ENCODE results near the gene FZD1. TPM values are rescaled to one million over a fixed set of nuclear protein-coding genes. Genes with fewer than 3 reads are reported as not detected.

The FZD1 gene
- 10 to 100 TPM; 11.6 to 26.1 (median 15.6) TPM for polyA plus RNA-seq (ENCODE audit: insufficient read length in 10 of 10)
- long read RNA-seq, donor 1, full-length matches to known transcripts, result 18 of 18 reads
- long read RNA-seq, donor 1, partial matches to known transcripts, result 0 of 18 reads
- long read RNA-seq, donor 1, other reads (novel, unspliced or antisense), result 0 of 18 reads
- long read RNA-seq, donor 2, full-length matches to known transcripts, result 14 of 14 reads
- long read RNA-seq, donor 2, partial matches to known transcripts, result 0 of 14 reads
- long read RNA-seq, donor 2, other reads (novel, unspliced or antisense), result 0 of 14 reads
- long read RNA-seq, donor 3, result 0 reads
- long read RNA-seq, donor 4, full-length matches to known transcripts, result 19 of 19 reads
- long read RNA-seq, donor 4, partial matches to known transcripts, result 0 of 19 reads
- long read RNA-seq, donor 4, other reads (novel, unspliced or antisense), result 0 of 19 reads
- long read RNA-seq, donor 5, full-length matches to known transcripts, result 46 of 46 reads
- long read RNA-seq, donor 5, partial matches to known transcripts, result 0 of 46 reads
- long read RNA-seq, donor 5, other reads (novel, unspliced or antisense), result 0 of 46 reads
- long read RNA-seq, donor 6, full-length matches to known transcripts, result 27 of 27 reads
- long read RNA-seq, donor 6, partial matches to known transcripts, result 0 of 27 reads
- long read RNA-seq, donor 6, other reads (novel, unspliced or antisense), result 0 of 27 reads
- long read RNA-seq, donor 7, full-length matches to known transcripts, result 13 of 13 reads
- long read RNA-seq, donor 7, partial matches to known transcripts, result 0 of 13 reads
- long read RNA-seq, donor 7, other reads (novel, unspliced or antisense), result 0 of 13 reads
- long read RNA-seq, donor 8, full-length matches to known transcripts, result 21 of 21 reads
- long read RNA-seq, donor 8, partial matches to known transcripts, result 0 of 21 reads
- long read RNA-seq, donor 8, other reads (novel, unspliced or antisense), result 0 of 21 reads
- long read RNA-seq, donor 9, full-length matches to known transcripts, result 5 of 5 reads
- long read RNA-seq, donor 9, partial matches to known transcripts, result 0 of 5 reads
- long read RNA-seq, donor 9, other reads (novel, unspliced or antisense), result 0 of 5 reads

DNA sequence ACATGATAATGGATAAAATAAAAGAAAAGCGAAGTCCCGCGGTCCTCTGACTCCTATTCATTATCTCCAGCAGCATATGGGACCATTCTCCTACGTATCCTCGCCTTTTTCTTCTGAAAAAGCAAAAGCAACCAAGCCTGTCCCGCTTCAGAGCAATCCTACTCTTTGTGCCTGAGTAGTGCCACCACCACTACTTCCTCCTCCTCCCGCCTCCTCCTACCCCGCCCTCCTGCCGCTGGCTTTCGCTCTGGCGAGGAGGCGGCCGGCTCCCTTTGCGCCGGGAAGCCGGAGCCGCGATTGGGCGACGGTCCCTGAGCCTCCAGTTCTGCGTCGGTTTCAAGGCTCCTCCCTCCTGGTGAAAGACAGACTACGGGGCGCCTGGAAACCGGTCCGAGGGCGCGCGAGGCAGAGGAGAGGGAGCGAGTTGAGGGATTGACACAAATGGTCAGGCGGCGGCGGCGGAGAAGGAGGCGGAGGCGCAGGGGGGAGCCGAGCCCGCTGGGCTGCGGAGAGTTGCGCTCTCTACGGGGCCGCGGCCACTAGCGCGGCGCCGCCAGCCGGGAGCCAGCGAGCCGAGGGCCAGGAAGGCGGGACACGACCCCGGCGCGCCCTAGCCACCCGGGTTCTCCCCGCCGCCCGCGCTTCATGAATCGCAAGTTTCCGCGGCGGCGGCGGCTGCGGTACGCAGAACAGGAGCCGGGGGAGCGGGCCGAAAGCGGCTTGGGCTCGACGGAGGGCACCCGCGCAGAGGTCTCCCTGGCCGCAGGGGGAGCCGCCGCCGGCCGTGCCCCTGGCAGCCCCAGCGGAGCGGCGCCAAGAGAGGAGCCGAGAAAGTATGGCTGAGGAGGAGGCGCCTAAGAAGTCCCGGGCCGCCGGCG, at the start of gene FZD1:
TSS of gene FZD1 (plus strand) at position 388 of the 878 bp plus-strand sequence. CDS start at position 836, 448 bp downstream.
- DNase-seq, result peak; percentile 99

DNA sequence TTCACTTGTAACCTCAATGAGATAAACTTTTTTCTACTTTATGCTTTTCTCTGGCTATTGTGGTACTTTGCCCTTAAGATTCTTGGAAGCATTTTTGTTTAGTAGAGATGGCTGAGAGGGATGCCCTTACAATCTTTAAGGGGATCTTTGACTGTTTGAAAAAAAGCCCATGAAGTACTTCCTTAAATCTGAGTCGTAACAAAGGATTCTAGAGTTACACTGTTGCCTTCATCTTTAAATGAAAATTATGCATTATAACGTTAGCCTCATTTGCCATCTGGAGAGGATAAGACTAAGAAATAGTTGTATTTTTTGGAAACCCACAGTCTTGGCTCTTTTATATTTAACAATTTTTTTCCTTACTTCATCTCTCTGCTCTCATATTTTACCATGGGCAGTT, 37.8 kb upstream of the FZD1 start:
- no peak for DNase-seq

DNA sequence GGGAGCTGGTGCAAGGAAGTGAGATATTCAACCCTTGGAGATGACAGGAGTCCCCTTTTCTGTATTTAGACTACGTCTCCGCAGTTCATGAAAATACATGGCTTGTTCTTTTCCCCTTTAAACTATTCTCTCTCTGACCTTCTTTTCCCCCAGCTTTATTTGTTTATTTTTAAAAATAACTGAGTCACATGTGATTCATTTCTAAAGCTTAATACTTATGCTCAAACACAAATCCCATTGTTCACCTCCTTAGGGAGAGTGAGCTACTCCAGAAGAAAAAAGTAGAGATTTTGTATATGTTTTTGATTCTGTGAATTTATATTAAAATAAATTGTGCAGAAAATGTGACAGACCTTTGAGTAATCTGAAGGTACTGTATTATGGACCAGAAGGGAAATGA, 35.9 kb upstream of the FZD1 start:
- DNase-seq, result peak in 1 of 3 donors; percentile 28

DNA sequence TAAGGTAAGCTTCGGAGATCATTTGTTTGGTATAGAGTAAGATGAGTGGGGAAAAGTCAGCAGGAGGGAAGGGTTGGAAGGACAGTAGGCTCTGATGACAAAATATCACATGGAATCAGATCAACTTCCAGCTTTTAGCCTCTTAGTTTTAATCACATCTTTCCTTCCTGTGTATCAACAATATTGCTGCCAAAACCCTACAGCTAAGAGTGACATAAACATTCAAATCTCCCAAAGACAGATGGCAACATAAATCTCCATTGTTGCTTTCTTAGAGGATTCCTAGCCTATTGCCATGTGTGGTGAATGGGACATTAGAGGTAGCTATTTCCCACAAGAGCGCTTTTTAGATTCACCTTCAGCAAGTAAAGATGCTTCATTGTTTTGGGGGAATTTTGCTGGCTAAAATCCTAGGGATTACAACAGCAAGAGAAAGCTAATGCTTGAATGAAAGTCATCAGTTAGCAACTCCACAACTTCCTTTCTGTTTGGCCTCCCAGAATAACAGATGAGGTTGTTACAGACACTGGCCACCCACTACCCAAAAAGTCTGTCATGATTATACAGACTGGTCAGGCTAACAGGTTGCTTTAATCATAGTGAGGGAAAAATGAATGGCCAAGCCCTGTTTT, 35.2 kb upstream of the FZD1 start:
- DNase-seq, result peak in 1 of 3 donors; percentile 52

DNA sequence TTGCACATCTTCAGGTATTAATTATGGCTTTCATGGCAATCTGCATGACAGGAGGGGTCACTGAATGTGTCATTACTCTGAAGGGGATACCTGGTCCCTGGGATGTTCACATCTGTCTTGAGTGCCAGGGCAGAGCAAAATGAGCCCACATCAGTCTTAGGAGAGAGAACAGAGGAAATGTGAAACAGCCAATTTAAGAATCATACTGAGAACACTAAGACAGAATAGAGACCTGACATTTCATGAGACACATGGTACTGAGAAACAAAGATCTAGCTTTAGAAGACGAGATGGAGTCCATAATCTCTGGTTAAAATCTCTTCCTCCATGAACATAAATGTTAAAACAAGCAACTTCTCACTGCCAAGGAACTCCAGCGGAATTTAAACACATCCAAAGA, 34.1 kb upstream of the FZD1 start:
- DNase-seq, result no peak

DNA sequence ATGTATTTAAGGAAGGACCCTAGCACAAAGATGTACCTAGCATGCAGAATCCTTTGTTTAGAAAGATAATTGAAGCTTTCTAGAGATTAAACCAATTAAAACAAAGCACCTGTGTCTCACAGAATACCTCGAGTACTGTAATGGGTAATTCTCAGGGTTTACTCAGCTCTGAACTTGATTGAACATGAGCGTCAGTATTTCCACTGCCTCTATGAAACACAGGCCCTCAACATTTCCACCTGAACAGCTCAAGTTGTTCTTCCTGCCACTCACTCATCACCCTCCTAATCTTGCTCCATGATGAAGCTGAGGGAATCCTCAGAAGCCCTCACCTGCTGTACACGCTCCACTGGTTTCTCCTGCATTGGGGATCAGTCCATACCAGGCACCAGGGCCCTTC, 33.7 kb upstream of the FZD1 start:
- DNase-seq, result no peak

DNA sequence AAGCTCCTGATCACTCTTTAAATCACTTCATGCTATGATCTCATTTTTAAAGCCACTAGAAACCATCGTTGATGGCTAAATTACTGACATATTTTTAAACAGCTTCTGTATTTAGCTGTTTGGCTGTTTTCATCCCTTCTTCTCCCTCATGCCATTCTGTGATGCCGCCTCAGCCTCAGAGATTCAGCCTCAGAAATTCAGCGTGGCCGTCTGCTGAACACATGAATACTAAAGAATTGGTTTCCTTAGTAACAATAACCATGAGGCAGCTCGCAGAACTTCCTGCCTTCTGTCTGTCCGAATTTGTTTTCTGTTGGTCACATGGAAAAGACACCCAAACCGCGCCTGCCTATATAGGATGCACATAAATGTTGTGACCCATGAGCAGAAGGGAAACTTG, 31.0 kb upstream of the FZD1 start:
- peak in 1 of 3 donors; percentile 47 for DNase-seq

DNA sequence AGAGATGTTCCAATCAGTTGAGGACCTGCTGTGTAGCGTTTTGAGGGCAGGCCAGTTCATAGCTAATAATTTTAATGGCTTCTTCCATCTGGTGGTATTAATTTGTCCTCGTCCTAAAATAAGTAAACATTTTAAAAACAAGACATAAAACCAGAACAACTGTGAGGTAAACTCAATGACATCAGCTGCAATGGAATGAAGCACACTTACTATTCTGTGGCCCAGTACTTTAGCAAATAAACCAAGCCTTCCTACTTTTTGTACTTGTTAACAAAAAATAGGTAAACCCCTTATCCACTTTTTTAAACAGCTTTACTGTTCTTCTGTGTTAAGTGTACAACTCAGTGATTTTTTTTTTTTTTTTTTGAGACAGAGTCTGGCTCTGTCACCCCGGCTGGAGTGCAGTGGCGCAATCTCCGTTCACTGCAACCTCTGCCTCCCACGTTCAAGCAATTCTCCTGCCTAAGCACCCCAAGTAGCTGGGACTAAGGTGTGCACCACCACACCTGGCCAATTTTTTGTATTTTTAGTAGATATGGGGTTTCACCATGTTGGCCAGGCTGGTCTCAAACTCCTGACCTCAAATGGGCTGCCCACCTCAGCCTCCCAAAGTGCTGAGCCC, 28.9 kb upstream of the FZD1 start:
- DNase-seq, result no peak

DNA sequence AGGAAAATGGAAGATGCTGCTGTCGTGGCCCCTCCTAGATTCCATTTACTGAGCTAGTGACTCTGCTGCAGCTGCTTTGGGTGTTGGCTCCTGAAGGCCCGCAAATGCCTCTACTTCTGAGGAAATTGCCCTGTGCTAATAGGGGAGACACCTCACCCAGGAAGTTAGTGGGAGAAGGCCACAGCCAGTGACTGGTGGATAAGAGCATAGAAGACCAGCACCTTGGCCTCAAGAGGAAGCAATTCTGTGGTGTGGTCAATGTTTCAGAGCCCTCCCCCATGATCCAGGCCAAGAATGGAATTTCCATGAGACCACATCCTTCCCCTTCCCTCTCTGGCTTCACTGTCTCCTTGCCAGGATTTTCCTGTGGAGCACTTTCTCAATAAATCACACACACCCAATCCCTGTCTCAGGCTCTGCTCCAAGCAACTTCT, 25.0 kb upstream of the FZD1 start:
- peak; percentile 73 to 80 (median 78) for DNase-seq

DNA sequence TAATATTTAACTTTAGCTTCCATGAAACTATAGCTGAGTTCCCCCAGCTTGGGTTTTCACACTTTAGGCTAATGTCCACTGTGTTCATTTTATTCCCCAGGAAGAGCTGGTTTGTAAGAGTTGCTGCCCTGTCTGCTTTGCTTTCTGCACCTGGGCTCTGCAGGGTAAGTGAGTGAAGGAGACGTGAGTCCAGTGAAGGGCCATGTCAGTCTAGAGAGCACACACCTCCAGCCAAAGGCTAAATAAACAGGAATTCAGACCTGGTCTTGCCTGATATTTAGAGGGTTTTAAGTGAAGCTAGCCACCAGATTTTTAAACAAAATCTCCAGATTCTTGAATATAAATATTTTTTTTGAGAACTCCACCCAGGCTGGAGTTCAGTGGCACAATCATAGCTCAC, 24.5 kb upstream of the FZD1 start:
- DNase-seq, result peak in 1 of 3 donors; percentile 41

DNA sequence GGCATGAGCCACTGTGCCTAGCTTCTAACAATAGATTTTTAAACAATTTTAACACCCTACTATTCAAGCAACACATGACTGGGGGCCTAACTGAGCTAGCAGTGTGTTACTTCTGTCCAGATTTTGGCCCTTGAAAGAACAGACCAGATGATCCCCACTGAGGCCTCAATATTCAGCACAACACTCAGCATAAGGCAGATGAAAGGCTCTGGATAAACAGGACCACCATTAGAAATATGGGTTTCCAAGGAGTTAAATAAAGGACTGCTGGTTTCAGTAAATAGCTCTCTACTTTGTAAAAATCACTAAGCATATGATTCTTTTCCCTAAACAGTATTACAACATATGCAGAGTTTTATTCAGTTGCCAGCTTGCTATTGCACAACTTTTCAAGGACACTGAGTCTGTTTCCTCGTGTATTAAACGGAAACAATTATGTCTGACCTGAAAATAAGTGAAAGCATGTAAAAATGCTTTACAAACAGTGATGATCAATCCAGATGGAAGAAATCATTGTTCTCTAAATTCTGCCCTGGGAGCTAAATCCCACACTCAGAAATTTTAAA, 23.8 kb upstream of the FZD1 start:
- DNase-seq, result peak; percentile 86 to 92 (median 86)

DNA sequence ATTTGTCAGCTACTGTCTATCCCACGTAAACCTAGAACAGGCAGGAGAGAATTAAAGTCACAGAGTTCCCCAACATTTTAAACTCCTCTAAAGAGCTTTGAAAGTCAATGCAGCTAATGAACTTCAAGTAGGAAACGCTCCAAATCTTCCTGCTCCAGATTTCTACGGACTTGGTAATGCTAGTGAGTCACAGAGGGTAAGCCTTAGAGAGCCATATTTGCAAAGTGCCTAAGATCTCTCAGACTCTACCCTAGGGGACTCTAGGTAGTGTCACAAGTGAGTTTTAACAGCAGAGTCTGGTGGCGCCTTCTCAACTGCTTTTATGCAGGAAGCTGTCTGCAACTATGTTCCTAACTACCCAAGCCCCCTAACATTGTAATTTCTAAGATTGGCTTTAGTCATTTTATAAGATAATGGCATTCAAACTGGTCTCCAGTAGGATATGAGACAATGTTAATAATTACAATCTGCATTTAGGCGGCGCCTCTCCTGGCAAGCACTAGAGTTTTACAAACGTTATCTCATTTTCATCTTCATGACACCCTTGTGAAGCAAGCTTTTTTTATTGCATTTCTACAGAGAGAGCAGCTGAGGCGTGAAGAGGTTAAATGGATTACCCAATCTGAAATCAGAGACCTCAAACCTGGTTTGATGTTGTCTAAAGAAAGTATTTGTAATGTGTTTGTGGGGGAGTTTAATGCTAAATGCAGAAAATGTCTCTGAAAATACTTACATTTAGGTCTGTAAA, 22.0 kb upstream of the FZD1 start:
- peak in 1 of 3 donors; percentile 28 for DNase-seq

DNA sequence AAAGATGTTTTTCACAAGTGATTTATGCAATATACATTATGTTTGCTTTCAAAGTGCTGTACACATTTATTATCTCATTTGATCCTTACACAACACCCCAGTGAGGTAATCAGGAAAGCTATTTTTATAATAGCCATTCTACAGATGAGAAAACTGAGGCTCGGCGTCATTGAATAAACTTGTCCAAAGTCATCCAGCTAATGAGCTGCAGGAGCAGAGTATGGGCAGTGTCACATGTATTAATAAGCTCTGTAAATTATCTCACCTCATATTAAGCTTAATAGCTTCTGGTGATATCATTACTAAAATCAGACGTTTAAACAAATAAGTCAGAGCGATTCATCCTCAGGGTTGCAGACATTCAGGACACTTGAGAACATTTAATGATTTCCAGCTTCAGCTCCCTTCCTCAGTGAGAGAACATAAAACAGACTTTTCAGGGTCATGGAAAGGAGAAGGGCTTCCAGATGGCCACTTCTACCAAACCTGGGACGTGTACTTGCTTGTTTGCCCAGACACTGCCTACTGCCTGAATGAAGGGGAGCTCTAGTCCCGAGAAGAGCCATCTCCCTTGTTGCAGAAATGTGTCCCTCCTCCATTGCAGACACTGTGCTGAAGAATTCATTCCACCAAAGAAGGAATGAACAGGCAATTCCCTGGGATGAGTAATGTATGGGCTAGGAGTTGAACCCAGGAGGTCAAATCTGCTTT, 20.5 kb upstream of the FZD1 start:
- DNase-seq, result peak in 1 of 3 donors; percentile 73

DNA sequence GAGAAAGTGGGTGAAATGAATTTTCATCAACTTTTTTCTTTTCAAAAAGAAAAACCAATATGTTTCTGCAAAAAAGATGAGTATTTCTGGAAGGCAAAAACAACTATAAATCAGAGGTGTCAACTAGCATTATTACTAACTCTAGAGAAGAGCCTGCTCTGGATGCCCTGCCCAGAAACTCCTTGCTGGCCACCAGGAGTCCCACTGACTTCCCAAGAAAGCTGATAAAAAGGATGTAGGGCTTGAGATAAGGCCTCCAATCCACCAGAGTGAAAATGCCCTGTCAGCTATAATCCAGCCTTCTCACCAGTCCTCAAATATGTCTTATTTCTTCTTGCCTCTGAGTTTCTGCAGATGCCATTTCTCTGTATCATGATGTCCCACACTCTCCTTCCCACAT, 16.7 kb upstream of the FZD1 start:
- DNase-seq, result no peak

DNA sequence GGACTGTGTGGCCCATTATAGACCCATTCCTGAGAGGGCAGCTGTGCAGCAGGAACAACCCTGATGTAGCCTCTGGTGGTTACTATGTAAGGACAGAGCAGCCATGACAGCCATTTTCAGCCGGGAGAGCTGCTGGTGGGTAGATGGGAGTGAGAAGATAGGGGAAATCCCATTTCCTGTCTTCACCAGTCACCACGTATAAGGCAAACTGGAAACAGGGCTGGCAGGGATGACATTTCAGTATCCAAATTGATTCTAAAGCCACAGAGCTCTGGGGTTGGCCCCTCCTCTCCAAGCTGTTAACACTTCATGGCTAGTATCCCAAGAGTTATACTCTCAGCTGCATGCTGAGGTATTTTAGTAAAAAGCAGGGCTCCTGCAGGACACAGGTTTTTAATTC, 15.2 kb upstream of the FZD1 start:
- no peak for DNase-seq

DNA sequence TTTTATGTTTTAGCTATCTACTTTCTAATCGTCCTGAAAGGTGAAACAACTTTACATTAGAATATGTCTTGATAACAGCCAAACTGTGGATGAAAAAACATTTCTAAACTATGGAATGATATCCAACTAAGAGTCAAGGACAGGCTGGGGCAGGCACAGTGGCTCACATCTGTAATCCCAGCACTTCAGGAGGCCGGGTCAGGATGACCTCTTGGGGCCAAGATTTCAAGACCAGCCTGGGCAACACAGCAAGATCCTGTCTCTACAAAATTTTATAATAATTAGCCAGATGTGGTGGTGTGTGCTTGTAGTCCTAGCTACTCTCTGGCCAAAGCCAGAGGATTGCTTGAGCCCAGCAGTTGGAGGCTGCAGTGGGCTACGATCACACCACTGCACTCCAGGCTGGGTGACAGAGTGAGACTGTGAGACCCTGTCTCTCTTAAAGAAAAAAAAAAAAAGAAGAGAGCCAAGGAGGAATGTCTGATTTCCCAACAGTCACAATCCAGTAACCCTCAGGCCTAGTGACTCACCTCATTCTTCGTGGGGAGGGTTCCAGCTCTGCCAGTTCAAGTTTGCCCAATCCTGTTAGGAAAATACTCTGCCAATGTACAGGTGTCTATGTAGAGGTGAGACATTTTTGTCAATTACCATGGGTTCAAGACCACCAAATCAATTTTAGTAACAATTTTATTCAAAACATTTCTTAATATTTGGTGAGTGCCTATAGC, 14.6 kb upstream of the FZD1 start:
- no peak for DNase-seq

DNA sequence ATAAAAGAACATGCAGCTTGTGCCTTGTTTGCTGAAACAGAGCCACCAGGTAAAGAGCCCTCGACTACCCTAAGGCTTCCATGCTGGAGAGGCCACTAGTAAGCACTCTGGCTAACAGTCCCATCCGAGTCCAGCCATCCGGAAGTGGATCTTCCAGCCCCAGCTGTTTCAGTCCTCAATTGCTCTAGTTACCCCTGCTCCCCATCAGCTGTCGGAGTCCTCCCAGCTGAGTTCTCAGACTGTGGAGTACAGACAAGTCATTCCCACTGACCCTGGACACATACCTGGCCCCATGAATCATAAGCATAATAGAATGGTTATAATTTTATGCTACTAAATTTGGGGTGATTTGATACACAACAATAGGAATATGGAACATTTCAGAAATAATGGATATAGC, 13.5 kb upstream of the FZD1 start:
- no peak for DNase-seq

DNA sequence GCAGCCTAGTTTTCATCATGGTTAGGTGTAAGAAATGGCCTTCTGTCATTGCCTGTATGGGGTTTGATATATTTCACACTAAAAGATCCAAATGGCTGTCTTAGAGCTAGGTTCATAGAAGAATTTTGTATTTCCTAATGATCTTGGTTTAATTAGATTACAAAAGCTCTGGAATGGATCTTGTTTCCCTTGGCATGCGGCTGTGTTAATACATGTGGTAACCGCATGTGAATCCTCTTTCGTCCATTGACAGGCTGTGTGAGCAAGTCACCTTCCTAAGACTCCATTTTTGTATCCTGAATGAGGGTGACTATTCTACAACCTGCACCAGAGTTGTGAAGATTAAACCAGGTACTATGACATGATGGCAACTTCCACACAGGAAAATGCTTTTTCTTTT, 12.4 kb upstream of the FZD1 start:
- no peak for DNase-seq

Data from muscle of back (tissue), 13 donors.